HFF-Myc (cell line): ENCODE data around the gene PHC3.
A peak's percentile ranks its signal among the peaks of the same experiment; 100 is the strongest.

Source experiments
- DNase-seq: peaks from one replicate; pipeline ENCODE4 v3.0.0-alpha.2; 2011; ENCODE audit warnings: low read depth; ENCODE audit errors: extremely low read depth
- H3K4me3 ChIP-seq: replicated peaks from 2 replicates; pipeline ENCODE4 v1.5.1; 2011; ENCODE audit warnings: low read depth, mild to moderate bottlenecking, control low read depth, low read length
- TF ChIP-seq, protein P1 (sequence below): IDR thresholded peaks from 2 replicates; pipeline ENCODE4 v1.5.1; 2012; ENCODE audit warnings: mild to moderate bottlenecking, low read depth, low read length, control low read depth; ENCODE audit errors: missing control alignments

The PHC3 gene, protein sequence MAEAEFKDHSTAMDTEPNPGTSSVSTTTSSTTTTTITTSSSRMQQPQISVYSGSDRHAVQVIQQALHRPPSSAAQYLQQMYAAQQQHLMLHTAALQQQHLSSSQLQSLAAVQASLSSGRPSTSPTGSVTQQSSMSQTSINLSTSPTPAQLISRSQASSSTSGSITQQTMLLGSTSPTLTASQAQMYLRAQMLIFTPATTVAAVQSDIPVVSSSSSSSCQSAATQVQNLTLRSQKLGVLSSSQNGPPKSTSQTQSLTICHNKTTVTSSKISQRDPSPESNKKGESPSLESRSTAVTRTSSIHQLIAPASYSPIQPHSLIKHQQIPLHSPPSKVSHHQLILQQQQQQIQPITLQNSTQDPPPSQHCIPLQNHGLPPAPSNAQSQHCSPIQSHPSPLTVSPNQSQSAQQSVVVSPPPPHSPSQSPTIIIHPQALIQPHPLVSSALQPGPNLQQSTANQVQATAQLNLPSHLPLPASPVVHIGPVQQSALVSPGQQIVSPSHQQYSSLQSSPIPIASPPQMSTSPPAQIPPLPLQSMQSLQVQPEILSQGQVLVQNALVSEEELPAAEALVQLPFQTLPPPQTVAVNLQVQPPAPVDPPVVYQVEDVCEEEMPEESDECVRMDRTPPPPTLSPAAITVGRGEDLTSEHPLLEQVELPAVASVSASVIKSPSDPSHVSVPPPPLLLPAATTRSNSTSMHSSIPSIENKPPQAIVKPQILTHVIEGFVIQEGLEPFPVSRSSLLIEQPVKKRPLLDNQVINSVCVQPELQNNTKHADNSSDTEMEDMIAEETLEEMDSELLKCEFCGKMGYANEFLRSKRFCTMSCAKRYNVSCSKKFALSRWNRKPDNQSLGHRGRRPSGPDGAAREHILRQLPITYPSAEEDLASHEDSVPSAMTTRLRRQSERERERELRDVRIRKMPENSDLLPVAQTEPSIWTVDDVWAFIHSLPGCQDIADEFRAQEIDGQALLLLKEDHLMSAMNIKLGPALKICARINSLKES

DNA sequence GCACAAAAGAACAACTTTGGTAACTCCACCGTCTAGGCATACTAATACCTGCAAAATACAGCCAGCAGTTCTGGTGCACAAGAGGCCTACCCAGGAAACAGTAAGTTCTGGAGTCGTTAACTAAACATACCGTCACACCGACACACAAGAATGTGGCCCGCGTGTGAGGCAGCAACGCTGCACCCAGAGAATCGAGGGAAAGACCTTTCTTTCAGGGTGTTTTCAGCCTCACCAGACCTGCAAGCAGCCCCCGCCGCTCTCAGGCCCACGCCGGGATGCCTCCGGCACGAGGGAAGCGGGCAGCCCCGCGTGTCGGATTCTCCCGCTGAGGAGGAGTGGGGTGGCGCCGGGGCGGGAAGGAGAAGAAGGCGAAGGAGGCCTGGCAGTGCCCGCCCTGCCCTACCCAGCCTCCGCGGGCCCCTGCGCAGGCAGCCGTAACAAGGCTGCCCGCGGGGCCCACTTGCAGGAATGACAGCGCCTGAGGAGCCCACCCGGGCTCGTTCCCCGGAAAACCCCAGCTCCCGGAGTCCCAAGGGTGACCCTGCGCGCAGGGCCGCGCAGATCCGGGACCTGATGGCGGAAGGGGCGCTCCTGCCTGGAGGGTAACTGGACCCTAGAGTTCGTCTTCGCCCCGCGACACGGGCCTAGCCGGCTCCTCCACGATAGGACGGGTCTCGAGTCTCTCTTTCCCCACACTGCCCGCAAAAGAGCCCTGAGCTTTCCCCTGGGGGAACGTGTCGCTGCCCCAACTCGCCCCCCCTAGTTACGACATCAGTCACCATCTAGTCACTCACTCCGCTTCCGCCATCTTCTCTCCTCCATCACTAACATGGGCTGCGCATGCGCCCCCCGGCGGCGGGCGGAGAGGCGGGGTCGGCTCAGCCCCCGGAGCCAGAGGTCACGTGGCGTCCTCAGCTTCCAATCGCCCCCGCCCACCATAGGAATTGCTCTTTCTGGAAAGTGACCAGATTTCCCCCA is at the start of gene PHC3:
TSS of gene PHC3 (minus strand) at position 826 of the 978 bp plus-strand sequence. CDS start at position 808, 18 bp downstream.
- DNase-seq = peak; percentile 60
- TF ChIP-seq, protein P1, sequence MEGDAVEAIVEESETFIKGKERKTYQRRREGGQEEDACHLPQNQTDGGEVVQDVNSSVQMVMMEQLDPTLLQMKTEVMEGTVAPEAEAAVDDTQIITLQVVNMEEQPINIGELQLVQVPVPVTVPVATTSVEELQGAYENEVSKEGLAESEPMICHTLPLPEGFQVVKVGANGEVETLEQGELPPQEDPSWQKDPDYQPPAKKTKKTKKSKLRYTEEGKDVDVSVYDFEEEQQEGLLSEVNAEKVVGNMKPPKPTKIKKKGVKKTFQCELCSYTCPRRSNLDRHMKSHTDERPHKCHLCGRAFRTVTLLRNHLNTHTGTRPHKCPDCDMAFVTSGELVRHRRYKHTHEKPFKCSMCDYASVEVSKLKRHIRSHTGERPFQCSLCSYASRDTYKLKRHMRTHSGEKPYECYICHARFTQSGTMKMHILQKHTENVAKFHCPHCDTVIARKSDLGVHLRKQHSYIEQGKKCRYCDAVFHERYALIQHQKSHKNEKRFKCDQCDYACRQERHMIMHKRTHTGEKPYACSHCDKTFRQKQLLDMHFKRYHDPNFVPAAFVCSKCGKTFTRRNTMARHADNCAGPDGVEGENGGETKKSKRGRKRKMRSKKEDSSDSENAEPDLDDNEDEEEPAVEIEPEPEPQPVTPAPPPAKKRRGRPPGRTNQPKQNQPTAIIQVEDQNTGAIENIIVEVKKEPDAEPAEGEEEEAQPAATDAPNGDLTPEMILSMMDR = no peak

DNA sequence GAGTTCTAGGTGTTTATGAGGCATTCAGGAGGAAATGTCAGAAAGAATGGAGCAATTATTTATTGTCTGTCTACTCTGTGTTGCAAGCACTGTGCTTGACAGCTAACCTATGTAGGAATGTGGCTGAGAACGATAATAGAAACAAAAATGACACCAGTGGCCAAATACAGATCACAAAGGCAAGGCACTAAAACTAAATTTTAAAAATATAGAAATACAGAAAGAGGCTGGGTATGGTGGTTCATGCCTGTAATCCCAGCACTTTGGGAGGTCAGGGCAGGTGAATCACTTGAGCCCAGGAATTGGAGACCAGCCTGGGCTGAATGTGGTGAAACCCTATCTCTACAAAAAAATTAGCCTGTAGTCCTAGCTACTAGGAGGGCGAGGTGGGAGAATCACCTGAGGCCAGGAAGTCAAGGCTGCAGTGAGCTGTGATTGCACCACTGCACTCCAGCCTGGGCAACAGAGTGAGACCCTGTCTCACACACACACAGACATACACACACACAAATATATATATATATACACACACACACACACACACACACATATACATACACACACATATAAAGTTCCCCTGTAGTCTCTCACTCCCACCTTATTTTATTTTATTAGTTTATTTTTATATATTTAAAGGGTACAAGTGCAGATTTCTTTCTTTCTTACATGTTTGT is 46.7 kb upstream of the PHC3 start:
- DNase-seq = no peak
- H3K4me3 ChIP-seq = no peak overlapping the region
- TF ChIP-seq, protein P1 = no peak

More for the DNA sequence above, at the start of gene PHC3:
- H3K4me3 ChIP-seq = peak within 1 kb of the TSS; percentile 98

DNA sequence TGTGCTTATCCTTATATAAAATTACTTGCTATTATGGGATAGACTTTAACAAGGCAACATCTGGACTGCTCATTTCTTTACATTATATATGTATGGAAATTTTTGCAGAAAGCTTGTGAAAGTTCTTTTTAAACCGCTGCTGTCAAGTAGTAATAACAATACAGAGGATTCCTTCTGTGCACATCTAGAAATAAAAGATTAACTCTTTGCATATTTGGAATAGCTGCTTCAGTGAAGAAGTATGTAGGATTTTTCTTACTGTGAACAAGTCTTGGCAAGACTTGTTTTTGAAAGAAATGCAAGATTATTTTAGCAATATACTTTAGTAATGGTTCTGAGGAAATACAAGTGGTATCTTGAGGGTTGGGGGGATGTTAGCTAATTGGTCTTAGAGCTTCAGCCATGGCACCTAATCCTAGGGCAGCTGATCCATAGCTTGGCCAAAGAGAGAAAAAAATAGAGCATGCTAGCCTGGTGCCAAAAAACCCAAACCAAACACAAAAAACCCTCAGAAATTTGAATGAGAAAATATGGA is 45.0 kb upstream of the PHC3 start:
- no peak for DNase-seq
- no peak overlapping the region for H3K4me3 ChIP-seq
- TF ChIP-seq, protein P1 = no peak

DNA sequence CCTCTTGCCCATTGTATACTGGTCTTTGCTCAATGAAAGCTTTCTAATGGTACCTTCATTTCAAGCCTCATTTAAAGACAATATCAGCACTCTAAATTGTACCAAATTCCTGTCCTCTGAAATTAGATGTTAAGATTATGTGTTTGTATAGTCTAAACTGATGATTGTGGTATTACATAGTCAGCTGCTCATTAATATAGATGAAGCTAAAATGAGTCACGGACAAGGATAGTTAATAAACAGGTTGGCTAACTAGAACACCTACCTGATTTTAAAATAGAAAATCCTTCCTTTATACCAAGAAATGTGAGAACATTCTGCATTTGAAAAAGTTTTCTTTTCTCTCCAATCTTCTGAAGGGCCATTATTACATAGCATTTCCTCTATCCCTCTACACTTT is 43.6 kb upstream of the PHC3 start:
- no peak for DNase-seq
- TF ChIP-seq, protein P1 = no peak
- no peak overlapping the region for H3K4me3 ChIP-seq

DNA sequence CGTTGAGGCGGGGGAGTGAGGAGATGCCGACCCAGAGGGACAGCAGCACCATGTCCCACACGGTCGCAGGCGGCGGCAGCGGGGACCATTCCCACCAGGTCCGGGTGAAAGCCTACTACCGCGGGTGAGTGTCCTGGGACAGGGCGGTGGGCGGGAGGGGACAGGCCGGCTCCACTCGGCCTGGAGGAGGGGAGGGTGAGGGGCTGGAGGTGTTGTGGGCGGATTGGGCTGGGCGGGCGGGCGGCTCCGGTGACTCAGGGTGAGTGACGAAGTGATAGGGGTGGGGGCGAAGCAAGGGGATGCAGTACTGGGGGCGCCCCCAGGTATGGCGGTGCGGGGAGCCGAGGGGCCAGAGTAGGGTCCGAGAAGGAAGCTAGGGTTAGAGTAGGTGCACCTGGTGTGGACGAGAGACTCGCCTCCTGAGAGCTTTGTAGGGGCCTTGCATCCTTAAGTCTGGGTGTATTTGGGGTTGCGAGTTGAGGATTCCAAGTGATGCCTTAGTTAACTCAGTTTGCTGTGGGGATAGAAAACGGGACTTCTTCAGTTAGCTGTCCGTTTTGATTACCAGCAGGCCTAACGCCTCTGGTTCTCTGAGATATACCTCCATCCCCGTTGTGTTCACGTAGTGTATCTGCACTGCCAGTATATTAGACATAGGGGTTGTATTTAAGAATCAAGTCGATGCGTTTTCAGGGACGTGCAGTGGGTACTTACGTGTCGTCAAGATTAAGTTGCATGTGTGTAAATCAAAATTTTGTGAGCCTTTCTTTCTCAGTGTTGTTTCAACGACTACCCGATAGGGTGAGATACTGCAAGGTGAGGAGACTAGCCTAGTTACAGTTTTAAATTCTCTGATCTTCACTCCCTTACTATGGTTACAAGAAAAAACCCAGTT is 41.4 kb upstream of the PHC3 start:
- no peak for DNase-seq
- TF ChIP-seq, protein P1 = no peak
- H3K4me3 ChIP-seq = peak overlapping the region; percentile 78
